ENCODE results near the gene CRYAB. TPM values are rescaled to one million over a fixed set of nuclear protein-coding genes. Genes with fewer than 3 reads are reported as not detected.
"Not testable (repeated sequence)": the region's sequence is repeated elsewhere in the genome, so short reads cannot be mapped to it uniquely, and the experiment has no call there.

CRYAB gene
- total RNA-seq, 1 experiment from 2014 or later = 1.6 TPM

DNA sequence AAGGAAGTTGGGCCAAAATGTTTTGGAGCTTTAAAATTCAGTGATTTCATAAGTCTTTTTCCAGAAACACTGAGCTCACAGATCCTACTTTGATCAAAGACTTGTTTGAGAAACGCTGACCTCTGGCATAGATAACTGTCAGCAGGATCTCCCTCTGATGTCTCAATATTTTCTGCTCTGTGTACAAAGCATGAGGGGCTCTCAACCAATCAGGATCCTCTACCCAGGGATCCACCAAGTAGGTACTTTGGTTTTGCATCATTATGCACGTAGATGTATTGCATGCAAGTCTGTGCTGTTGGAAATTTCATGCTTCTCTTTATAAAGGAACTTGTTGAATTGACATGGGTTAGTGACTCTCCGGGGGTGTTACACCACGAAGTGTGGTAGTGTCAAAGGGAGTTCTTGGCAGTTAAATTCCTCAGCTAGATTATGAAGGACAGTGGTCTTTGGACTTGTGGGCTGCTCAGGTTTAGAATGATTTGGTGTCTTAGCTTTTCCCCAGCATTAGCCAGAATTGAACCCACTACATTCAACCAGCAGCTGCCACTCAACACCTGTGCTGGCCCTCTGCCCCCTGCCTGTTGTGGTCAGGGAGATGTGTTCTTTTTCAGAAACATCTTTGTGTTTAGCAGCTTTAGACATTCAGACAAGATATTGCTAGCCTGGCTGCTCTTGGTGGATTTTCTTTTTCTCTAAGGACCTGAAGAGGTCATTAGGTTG, 23.9 kb upstream of the CRYAB start:
- intact Hi-C loops (cut with micrococcal nuclease; ENCODE audit: unreplicated experiment) = loop anchor here (5.0 to 10.0 kb wide), 2 partner anchors 149 to 347 kb away; partner anchors contain the start of genes SDHD and TIMM8B
- ChIA-PET CTCF (interaction anchor here (0.6 kb wide), 1 partner anchor 61 kb away, joined by 5 read pairs; no protein-coding TSS in a partner anchor), POLR2A (ENCODE audit: low non-redundant PET) (no interaction called here)
- H3K9me3 ChIP-seq (ENCODE audit: low read depth, low read length, poor library complexity, severe bottlenecking) = no peaks in the 10 kb centered on the region
- DNase-seq (ENCODE audit: low spot score) = no peak
- peaks cover 44% of the 10 kb centered on the region for H3K4me1 ChIP-seq (ENCODE audit: insufficient read depth, low read length, poor library complexity, severe bottlenecking)
- H3K4me3 ChIP-seq (ENCODE audit: low read depth, low read length, poor library complexity, severe bottlenecking) = no peak overlapping the region
- BruUV-seq (replicated peaks) = no TSS peak
- H3K36me3 ChIP-seq (ENCODE audit: insufficient read depth, low read length, poor library complexity, severe bottlenecking) = no peaks in the 10 kb centered on the region
- H3K27ac ChIP-seq (ENCODE audit: low read depth, low read length, poor library complexity, severe bottlenecking) = no peak overlapping the region
- no peaks in the 10 kb centered on the region for H3K27me3 ChIP-seq (replicated peaks; ENCODE audit: insufficient read depth, low read depth, low read length, poor library complexity)
- no peak for TF ChIP-seq EZH2 (IDR thresholded peaks at IDR 0.05; ENCODE audit: borderline replicate concordance, low read depth, low read length, poor library complexity, severe bottlenecking)

DNA sequence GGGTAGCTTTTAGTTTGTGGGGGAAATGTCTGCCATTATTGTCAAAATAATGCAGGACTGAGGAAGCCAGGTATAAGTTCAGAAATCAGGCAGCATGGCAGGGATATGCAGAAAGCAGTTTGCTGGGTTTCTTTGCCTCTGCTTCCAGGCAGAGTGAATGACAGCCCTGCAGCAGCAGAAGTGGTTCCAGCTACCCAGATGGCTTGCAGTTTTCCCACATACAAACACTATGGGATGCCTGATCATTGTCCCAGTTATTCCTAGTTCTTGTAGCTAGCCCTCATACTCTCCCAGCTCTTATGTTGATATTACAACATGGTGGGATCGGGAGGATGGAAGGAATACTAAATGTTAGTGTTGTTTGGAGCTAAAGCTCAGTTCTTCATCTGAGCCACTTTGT, 22.7 kb upstream of the CRYAB start:
- no peak overlapping the region for H3K4me3 ChIP-seq (ENCODE audit: low read depth, low read length, poor library complexity, severe bottlenecking)
- intact Hi-C loops (cut with micrococcal nuclease; ENCODE audit: unreplicated experiment) = loop anchor here (5.0 to 10.0 kb wide), 3 partner anchors 48 to 150 kb away; partner anchors contain the start of genes SDHD and TIMM8B
- peaks cover 34% of the 10 kb centered on the region for H3K4me1 ChIP-seq (ENCODE audit: insufficient read depth, low read length, poor library complexity, severe bottlenecking)
- CTCF ChIA-PET = no interaction called here
- TF ChIP-seq, protein P1, sequence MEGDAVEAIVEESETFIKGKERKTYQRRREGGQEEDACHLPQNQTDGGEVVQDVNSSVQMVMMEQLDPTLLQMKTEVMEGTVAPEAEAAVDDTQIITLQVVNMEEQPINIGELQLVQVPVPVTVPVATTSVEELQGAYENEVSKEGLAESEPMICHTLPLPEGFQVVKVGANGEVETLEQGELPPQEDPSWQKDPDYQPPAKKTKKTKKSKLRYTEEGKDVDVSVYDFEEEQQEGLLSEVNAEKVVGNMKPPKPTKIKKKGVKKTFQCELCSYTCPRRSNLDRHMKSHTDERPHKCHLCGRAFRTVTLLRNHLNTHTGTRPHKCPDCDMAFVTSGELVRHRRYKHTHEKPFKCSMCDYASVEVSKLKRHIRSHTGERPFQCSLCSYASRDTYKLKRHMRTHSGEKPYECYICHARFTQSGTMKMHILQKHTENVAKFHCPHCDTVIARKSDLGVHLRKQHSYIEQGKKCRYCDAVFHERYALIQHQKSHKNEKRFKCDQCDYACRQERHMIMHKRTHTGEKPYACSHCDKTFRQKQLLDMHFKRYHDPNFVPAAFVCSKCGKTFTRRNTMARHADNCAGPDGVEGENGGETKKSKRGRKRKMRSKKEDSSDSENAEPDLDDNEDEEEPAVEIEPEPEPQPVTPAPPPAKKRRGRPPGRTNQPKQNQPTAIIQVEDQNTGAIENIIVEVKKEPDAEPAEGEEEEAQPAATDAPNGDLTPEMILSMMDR (conservative IDR thresholded peaks at IDR 0.05; ENCODE audit: low read depth, low read length) = no peak
- no peak for TF ChIP-seq EZH2 (IDR thresholded peaks at IDR 0.05; ENCODE audit: borderline replicate concordance, low read depth, low read length, poor library complexity, severe bottlenecking)
- no peaks in the 10 kb centered on the region for H3K36me3 ChIP-seq (ENCODE audit: insufficient read depth, low read length, poor library complexity, severe bottlenecking)
- no TSS peak for BruUV-seq (replicated peaks)
- POLR2A ChIA-PET (ENCODE audit: low non-redundant PET) = no interaction called here
- DNase-seq (ENCODE audit: low spot score) = no peak
- H3K27ac ChIP-seq (ENCODE audit: low read depth, low read length, poor library complexity, severe bottlenecking) = no peak overlapping the region
- no peaks in the 10 kb centered on the region for H3K9me3 ChIP-seq (ENCODE audit: low read depth, low read length, poor library complexity, severe bottlenecking)
- no peaks in the 10 kb centered on the region for H3K27me3 ChIP-seq (replicated peaks; ENCODE audit: insufficient read depth, low read depth, low read length, poor library complexity)

DNA sequence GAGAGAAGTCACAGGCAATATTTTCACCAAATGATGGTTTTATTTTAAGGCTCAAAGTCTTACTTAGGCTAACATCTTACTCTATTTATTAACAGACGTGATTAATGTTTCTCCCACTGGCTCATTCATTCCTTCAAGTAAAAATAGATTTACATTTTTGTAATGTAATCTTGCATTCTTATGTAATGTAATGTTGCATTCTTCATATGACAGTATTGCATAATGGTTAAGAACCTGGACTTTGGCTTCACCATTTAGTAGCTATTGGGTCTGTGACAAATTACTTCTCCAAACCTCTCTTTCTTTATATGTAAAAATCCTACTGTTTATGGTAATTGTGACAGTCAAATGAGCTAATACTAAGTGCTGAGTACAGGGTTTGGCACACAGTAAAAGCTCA, 22.3 kb upstream of the CRYAB start:
- DNase-seq (ENCODE audit: low spot score) = no peak
- H3K4me3 ChIP-seq (ENCODE audit: low read depth, low read length, poor library complexity, severe bottlenecking) = no peak overlapping the region
- no peaks in the 10 kb centered on the region for H3K9me3 ChIP-seq (ENCODE audit: low read depth, low read length, poor library complexity, severe bottlenecking)
- CTCF ChIA-PET = no interaction called here
- no TSS peak for BruUV-seq (replicated peaks)
- POLR2A ChIA-PET (ENCODE audit: low non-redundant PET) = no interaction called here
- peaks cover 29% of the 10 kb centered on the region for H3K4me1 ChIP-seq (ENCODE audit: insufficient read depth, low read length, poor library complexity, severe bottlenecking)
- intact Hi-C loops (cut with micrococcal nuclease; ENCODE audit: unreplicated experiment) = loop anchor here (5.0 to 10.0 kb wide), 3 partner anchors 48 to 151 kb away; partner anchors contain the start of genes SDHD and TIMM8B
- TF ChIP-seq EZH2 (IDR thresholded peaks at IDR 0.05; ENCODE audit: borderline replicate concordance, low read depth, low read length, poor library complexity, severe bottlenecking) = no peak
- TF ChIP-seq, protein P1 (conservative IDR thresholded peaks at IDR 0.05; ENCODE audit: low read depth, low read length) = no peak
- no peaks in the 10 kb centered on the region for H3K36me3 ChIP-seq (ENCODE audit: insufficient read depth, low read length, poor library complexity, severe bottlenecking)
- no peak overlapping the region for H3K27ac ChIP-seq (ENCODE audit: low read depth, low read length, poor library complexity, severe bottlenecking)
- H3K27me3 ChIP-seq (replicated peaks; ENCODE audit: insufficient read depth, low read depth, low read length, poor library complexity) = no peaks in the 10 kb centered on the region

DNA sequence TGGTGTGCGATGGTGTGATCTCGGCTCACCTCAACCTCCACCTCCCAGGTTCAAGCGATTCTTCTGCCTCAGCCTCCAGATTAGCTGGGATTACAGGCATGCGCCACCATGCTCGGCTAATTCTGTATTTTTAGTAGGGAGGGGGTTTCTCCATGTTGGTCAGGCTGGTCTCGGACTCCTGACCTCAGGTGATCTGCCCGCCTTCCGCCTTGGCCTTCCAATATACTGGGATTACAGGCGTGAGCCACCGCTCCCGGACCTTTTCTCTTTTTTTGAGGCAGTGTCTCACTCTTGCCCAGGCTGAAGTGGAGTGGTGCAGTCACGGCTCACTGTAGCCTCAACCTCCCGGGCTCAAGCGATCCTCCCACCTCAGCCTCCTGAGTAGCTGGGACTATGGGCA, 21.6 kb upstream of the CRYAB start:
- DNase-seq (ENCODE audit: low spot score); H3K27me3 ChIP-seq (replicated peaks; ENCODE audit: insufficient read depth, low read depth, low read length, poor library complexity); POLR2A ChIA-PET (ENCODE audit: low non-redundant PET); H3K36me3 ChIP-seq (ENCODE audit: insufficient read depth, low read length, poor library complexity, severe bottlenecking); H3K9me3 ChIP-seq (ENCODE audit: low read depth, low read length, poor library complexity, severe bottlenecking); H3K4me3 ChIP-seq (ENCODE audit: low read depth, low read length, poor library complexity, severe bottlenecking); BruUV-seq (replicated peaks); H3K27ac ChIP-seq (ENCODE audit: low read depth, low read length, poor library complexity, severe bottlenecking); CTCF ChIA-PET: not testable (repeated sequence)
- intact Hi-C loops (cut with micrococcal nuclease; ENCODE audit: unreplicated experiment) = loop anchor here (5.0 to 10.0 kb wide), 3 partner anchors 49 to 152 kb away; partner anchors contain the start of genes SDHD and TIMM8B
- peaks cover 22% of the 10 kb centered on the region for H3K4me1 ChIP-seq (ENCODE audit: insufficient read depth, low read length, poor library complexity, severe bottlenecking)
